ENCODE results near the gene ERC1.

The ERC1 gene

GRCh38 chr12:1289371-1290155, 298.5 kb downstream of the ERC1 start:
- H3K27ac ChIP-seq (replicated peaks) = peak overlapping the region; percentile 36
- DNase-seq (ENCODE audit: low read depth in 1 of 2, low spot score in 1 of 2) = peak in 1 of 2 experiments; percentile 60
- H3K27me3 ChIP-seq (ENCODE audit: insufficient read depth, poor library complexity, severe bottlenecking) = no peaks in the 10 kb centered on the region
- no peak for TF ChIP-seq REST (IDR thresholded peaks at IDR 0.05; ENCODE audit: insufficient replicate concordance, low read depth)
- TF ChIP-seq CTCF (IDR thresholded peaks at IDR 0.05; ENCODE audit: insufficient read depth, low read length) = no peak
- TF ChIP-seq GABPA (IDR thresholded peaks at IDR 0.05; ENCODE audit: low read depth) = no peak
- TF ChIP-seq POLR2AphosphoS5 (IDR thresholded peaks at IDR 0.05; ENCODE audit: low read depth) = no peak
- TF ChIP-seq SPI1 (IDR thresholded peaks at IDR 0.05; ENCODE audit: borderline replicate concordance, low read depth) = no peak
- H3K4me3 ChIP-seq (replicated peaks; ENCODE audit: insufficient read depth, low read length) = no peak overlapping the region

- Histone ChIP-seq H3K4me3 (replicated peaks; ENCODE audit: insufficient read depth, low read length) (no peak overlapping the region), H3K27me3 (ENCODE audit: insufficient read depth, poor library complexity, severe bottlenecking) (no peaks in the 10 kb centered on the region), H3K27ac (replicated peaks) (peak overlapping the region; percentile 36)
- TF ChIP-seq SPI1 (IDR thresholded peaks at IDR 0.05; ENCODE audit: borderline replicate concordance, low read depth) = no peak
- TF ChIP-seq POLR2AphosphoS5 (IDR thresholded peaks at IDR 0.05; ENCODE audit: low read depth) = no peak
- no peak for TF ChIP-seq CTCF (IDR thresholded peaks at IDR 0.05; ENCODE audit: insufficient read depth, low read length)
- DNase-seq (ENCODE audit: low read depth in 1 of 2, low spot score in 1 of 2) = no peak
Measured at GRCh38 chr12:1290716-1291115, 299.7 kb downstream of the ERC1 start.

- H3K4me3 ChIP-seq (replicated peaks; ENCODE audit: insufficient read depth, low read length) = no peak overlapping the region
- no peak for TF ChIP-seq REST (IDR thresholded peaks at IDR 0.05; ENCODE audit: insufficient replicate concordance, low read depth)
- TF ChIP-seq POLR2AphosphoS5 (IDR thresholded peaks at IDR 0.05; ENCODE audit: low read depth) = no peak
- no peak for TF ChIP-seq GABPA (IDR thresholded peaks at IDR 0.05; ENCODE audit: low read depth)
- no peak for TF ChIP-seq CTCF (IDR thresholded peaks at IDR 0.05; ENCODE audit: insufficient read depth, low read length)
- no peak for TF ChIP-seq SPI1 (IDR thresholded peaks at IDR 0.05; ENCODE audit: borderline replicate concordance, low read depth)
- no peaks in the 10 kb centered on the region for H3K27me3 ChIP-seq (ENCODE audit: insufficient read depth, poor library complexity, severe bottlenecking)
- H3K27ac ChIP-seq (replicated peaks) = no peak overlapping the region
- DNase-seq (ENCODE audit: low read depth in 1 of 2, low spot score in 1 of 2) = no peak
Measured at GRCh38 chr12:1291601-1292332, 300.7 kb downstream of the ERC1 start.
